Measurements from ENCODE around the gene LRP1B.

The LRP1B gene

GRCh38 chr2:141959941-141960340 is 170.9 kb downstream of the LRP1B start:
- no peak overlapping the region for H3K27ac ChIP-seq
- no peak for TF ChIP-seq ZFX (IDR thresholded peaks at IDR 0.05; ENCODE audit: borderline replicate concordance)
- TF ChIP-seq, protein P1, sequence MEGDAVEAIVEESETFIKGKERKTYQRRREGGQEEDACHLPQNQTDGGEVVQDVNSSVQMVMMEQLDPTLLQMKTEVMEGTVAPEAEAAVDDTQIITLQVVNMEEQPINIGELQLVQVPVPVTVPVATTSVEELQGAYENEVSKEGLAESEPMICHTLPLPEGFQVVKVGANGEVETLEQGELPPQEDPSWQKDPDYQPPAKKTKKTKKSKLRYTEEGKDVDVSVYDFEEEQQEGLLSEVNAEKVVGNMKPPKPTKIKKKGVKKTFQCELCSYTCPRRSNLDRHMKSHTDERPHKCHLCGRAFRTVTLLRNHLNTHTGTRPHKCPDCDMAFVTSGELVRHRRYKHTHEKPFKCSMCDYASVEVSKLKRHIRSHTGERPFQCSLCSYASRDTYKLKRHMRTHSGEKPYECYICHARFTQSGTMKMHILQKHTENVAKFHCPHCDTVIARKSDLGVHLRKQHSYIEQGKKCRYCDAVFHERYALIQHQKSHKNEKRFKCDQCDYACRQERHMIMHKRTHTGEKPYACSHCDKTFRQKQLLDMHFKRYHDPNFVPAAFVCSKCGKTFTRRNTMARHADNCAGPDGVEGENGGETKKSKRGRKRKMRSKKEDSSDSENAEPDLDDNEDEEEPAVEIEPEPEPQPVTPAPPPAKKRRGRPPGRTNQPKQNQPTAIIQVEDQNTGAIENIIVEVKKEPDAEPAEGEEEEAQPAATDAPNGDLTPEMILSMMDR (IDR thresholded peaks at IDR 0.05), result no peak

DNA sequence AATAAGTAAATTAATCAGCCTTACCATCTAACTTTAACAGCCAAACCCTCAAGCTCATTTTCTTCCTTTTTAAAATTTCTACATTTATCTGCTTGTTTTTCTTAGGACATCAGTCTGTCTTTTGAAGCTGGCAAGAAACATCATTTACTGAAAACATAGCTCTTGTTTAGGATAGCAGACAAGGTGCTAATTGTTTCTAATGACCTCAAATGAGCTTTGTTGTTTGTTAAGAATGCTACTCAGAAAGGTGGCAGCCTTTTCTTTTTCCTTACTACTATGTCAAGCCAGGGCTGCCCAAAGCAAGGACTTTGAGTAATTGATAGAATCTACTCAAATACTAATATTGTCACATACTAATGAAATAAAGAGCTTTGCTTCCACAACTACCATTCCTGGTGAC is 171.8 kb downstream of the LRP1B start:
- no peak overlapping the region for H3K27ac ChIP-seq
- no peak for TF ChIP-seq ZFX (IDR thresholded peaks at IDR 0.05; ENCODE audit: borderline replicate concordance)
- TF ChIP-seq, protein P1 (IDR thresholded peaks at IDR 0.05), result no peak

DNA sequence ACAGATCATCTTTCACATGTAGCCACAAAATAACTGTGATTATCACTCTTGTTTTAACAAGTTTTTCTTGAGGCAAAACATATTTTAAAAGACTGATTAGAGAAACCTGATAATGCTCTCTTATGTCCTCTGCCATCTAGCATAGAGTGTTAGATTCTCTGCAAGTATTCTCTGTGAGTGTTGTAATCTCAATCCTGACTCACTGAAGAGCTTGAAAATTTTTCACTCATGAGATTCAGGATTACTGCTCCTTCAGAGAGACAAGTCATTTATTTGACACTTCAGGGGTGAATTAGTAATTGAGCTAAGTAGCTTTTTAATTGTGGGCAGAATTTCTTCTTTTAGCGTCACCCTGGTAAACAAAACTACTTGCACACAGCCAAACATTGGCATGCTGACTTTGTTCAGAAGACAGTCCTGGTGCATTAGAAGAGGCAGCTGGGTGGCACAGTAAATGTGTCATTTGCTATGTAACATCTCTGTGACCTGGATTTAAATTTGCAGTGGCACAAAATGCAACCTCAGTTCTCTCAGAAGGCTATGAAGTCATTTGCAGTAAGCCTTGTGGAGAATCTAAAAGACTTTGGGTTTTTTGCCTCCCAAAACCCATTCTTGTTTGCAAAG is 172.9 kb downstream of the LRP1B start:
- no peak overlapping the region for H3K27ac ChIP-seq
- TF ChIP-seq, protein P1 (IDR thresholded peaks at IDR 0.05), result no peak
- TF ChIP-seq ZFX (IDR thresholded peaks at IDR 0.05; ENCODE audit: borderline replicate concordance), result no peak

DNA sequence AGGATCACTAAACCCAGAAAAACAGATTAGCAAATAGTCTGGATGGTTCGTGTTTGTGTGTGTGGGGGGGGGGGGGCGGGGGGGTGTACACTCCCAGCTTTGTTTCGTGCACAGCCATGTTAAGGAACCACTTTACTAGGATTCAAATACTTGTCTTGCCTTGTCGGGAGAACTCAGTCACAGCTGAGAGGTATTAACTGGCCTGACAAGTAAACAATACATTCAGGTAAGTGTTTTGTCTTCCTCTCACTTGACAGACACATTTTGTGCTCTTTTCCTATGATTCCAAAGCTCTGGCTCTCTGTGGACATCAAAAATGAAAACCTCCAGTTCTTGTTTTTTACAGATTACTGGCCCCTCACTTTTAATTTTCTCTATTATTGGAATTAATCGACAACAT is 173.5 kb downstream of the LRP1B start:
- TF ChIP-seq, protein P1 (IDR thresholded peaks at IDR 0.05), result no peak
- TF ChIP-seq ZFX (IDR thresholded peaks at IDR 0.05; ENCODE audit: borderline replicate concordance), result no peak
- no peak overlapping the region for H3K27ac ChIP-seq

DNA sequence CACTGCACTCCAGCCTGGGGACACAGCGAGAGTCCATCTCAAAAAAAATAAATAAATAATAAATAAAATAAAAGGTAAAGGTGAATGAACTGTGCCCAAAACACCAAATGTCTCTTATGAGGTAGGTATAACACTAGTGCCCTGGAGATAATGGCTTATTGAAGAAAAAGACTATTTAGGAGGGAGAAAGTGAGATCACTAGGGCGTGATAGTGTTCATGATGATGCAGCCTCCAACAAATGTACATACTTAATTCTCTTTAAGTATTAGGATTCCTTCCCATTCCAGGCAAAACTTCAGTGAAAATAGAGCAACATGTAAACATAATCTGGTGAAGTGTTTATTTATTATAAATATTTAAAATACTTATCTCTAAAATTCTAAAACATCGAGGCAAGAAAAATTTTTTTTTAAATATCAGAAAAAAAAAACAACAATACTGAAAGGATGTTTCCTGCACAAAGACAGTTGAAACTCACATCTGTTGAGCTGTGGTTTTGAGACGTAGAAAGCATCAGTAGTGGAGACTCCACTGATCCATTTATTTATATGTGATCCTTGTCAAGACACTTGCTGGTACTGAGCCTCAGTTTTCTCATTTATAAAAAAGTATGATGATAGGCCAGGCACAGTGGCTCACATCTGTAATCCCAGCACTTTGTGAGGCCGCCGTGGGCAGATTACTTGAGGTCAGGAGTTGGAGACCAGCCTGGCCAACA is 183.3 kb downstream of the LRP1B start:
- TF ChIP-seq, protein P1 (IDR thresholded peaks at IDR 0.05), result no peak
- no peak for TF ChIP-seq ZFX (IDR thresholded peaks at IDR 0.05; ENCODE audit: borderline replicate concordance)

DNA sequence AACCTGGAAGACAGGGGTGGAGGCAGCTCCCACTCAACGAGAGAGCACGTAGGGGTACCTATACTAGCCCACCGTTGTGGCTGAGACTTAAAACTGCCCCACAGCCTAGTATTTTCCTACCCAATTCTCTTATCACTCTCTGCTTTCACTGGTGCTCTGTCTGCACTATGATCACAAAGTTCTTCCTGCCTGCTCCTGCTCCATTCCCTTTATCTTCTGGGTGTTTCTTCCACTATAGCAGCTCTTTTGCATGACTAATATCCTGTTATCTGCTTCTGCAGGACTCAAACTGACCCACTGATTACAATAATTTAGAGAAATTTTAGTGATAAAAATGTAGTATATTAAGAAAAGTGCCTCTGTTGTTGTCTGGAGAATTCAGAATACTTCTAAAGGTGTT is 184.8 kb downstream of the LRP1B start:
- H3K27ac ChIP-seq, result no peak overlapping the region
- TF ChIP-seq, protein P1 (IDR thresholded peaks at IDR 0.05), result no peak
- no peak for TF ChIP-seq ZFX (IDR thresholded peaks at IDR 0.05; ENCODE audit: borderline replicate concordance)

More for the DNA sequence above, 183.3 kb downstream of the LRP1B start:
- H3K27ac ChIP-seq, result no peak overlapping the region

DNA sequence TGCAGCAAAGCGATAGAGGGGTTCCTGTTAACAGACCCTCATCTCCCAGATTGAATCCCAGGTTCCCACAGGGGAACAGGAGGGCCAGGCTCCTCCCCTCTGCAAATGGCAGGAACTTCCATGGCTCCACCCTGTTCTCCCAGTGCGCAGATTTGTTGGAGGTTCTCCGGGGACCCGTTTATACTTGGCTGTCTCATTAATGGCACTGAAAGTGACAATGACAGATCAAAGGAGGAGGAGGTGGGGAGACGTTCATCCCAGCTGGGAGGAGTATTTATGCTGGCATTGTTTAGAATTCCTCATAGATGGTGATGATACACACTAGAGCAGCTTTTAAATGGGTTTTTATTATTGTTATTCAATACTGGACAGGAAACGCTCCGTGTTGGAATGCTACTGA is 186.9 kb downstream of the LRP1B start:
- no peak overlapping the region for H3K27ac ChIP-seq
- TF ChIP-seq, protein P1 (IDR thresholded peaks at IDR 0.05), result no peak
- no peak for TF ChIP-seq ZFX (IDR thresholded peaks at IDR 0.05; ENCODE audit: borderline replicate concordance)
